HFFc6 (cell line): ENCODE measurements around the gene NPPC. TPM values are rescaled to one million over a fixed set of nuclear protein-coding genes. Genes with fewer than 3 reads are reported as not detected.
A peak's percentile ranks its signal among the peaks of the same experiment; 100 is the strongest.

Experiments used
- DNase-seq: peaks from one replicate; pipeline ENCODE4 v3.0.0-alpha.2; 2018
- H3K27ac Mint-ChIP-seq: 2 replicates; pipeline ENCODE4 v1.8.0; 2020; ENCODE audit warnings: mild to moderate bottlenecking, mixed read lengths
- H3K27me3 Mint-ChIP-seq: 2 replicates; pipeline ENCODE4 v1.8.0; 2021; ENCODE audit warnings: mild to moderate bottlenecking, moderate library complexity, mixed read lengths; ENCODE audit not compliant: insufficient read depth
- H3K36me3 Mint-ChIP-seq: 2 replicates; pipeline ENCODE4 v1.8.0; 2021; ENCODE audit warnings: low read depth, mixed read lengths
- H3K4me1 Mint-ChIP-seq: 2 replicates; pipeline ENCODE4 v1.8.0; 2020; ENCODE audit warnings: low read depth, mixed read lengths
- H3K4me3 Mint-ChIP-seq: 2 replicates; pipeline ENCODE4 v1.8.0; 2020; ENCODE audit warnings: mild to moderate bottlenecking, moderate library complexity, mixed read lengths
- H3K9me3 Mint-ChIP-seq: 2 replicates; pipeline ENCODE4 v1.8.0; 2020; ENCODE audit warnings: mild to moderate bottlenecking, mixed read lengths
- CTCF ChIP-seq: fragments of 200-600 bp; sonication (generic); IDR thresholded peaks from 2 replicates; pipeline ENCODE4 v1.5.0; 2021; ENCODE audit warnings: antibody characterized with exemption, mild to moderate bottlenecking
- long read RNA-seq: library from polyadenylated mRNA; unstranded; transcript quantifications from one replicate; pipeline ENCODE4 v2.0.0, GENCODE V29; 2019
- total RNA-seq, 6 experiments: library from RNA; stranded (reverse); fragmentation: NEBNext Ultra II Directional; extraction: Animal tissue kit (Norgen Biotek cat#: 25700); gene quantifications; 2 replicates in 1 of 6; 3 replicates in 5 of 6; pipeline ENCODE4 v1.2.3, GENCODE V29; 2021

NPPC gene
- total RNA-seq = not detected
- long read RNA-seq = 0 reads

GRCh38 chr2:231926180-231926741 is at the start of gene NPPC:
Gene NPPC (minus strand): TSS chr2:231926396. CDS start chr2:231926249, 147 bp downstream.
- H3K4me3 Mint-ChIP-seq = peak within 1 kb of the TSS; percentile 61; the same call in 1 of the 2 replicates
- H3K27me3 Mint-ChIP-seq = peaks cover 40% of the 10 kb centered on the region
- H3K36me3 Mint-ChIP-seq = no peaks in the 10 kb centered on the region
- no peaks in the 10 kb centered on the region for H3K4me1 Mint-ChIP-seq
- H3K9me3 Mint-ChIP-seq = no peaks in the 10 kb centered on the region
- TF ChIP-seq CTCF = peak; percentile 44
- no peak within 1 kb of the TSS for H3K27ac Mint-ChIP-seq
- peak; percentile 4 for DNase-seq

- H3K4me1 Mint-ChIP-seq = no peaks in the 10 kb centered on the region
- DNase-seq = no peak
- no peaks in the 10 kb centered on the region for H3K27me3 Mint-ChIP-seq
- H3K4me3 Mint-ChIP-seq = no peak overlapping the region
- no peak for TF ChIP-seq CTCF
- H3K9me3 Mint-ChIP-seq = no peaks in the 10 kb centered on the region
- H3K36me3 Mint-ChIP-seq = no peaks in the 10 kb centered on the region
- no peak overlapping the region for H3K27ac Mint-ChIP-seq
Measured at GRCh38 chr2:231975001-231975400, 48.8 kb upstream of the NPPC start.

GRCh38 chr2:231970461-231970860 is 44.3 kb upstream of the NPPC start:
- no peak for TF ChIP-seq CTCF
- Mint-ChIP-seq H3K36me3 (0 out of 2 replicates have a peak, but pooled peaks cover 7% of the 10 kb centered on the region), H3K27me3 (no peaks in the 10 kb centered on the region), H3K4me3 (no peak overlapping the region), H3K4me1 (no peaks in the 10 kb centered on the region), H3K9me3 (no peaks in the 10 kb centered on the region), H3K27ac (no peak overlapping the region)
- no peak for DNase-seq

- H3K27ac Mint-ChIP-seq = no peak overlapping the region
- DNase-seq = no peak
- H3K27me3 Mint-ChIP-seq = no peaks in the 10 kb centered on the region
- 0 out of 2 replicates have a peak, but pooled peaks cover 7% of the 10 kb centered on the region for H3K36me3 Mint-ChIP-seq
- H3K4me1 Mint-ChIP-seq = 0 out of 2 replicates have a peak, but pooled peaks cover 7% of the 10 kb centered on the region
- H3K4me3 Mint-ChIP-seq = no peak overlapping the region
- H3K9me3 Mint-ChIP-seq = no peaks in the 10 kb centered on the region
- no peak for TF ChIP-seq CTCF
Measured at GRCh38 chr2:231968820-231969219, 42.6 kb upstream of the NPPC start.

- no peak for DNase-seq
- H3K27me3 Mint-ChIP-seq = no peaks in the 10 kb centered on the region; the same call in 1 of the 2 replicates
Measured at GRCh38 chr2:231966886-231967285, 40.7 kb upstream of the NPPC start.

More at GRCh38 chr2:231966886-231967285, 40.7 kb upstream of the NPPC start:
- Mint-ChIP-seq H3K36me3 (peaks cover 15% of the 10 kb centered on the region; the same call in 1 of the 2 replicates), H3K9me3 (peaks cover 7% of the 10 kb centered on the region; the same call in 1 of the 2 replicates), H3K27ac (no peak overlapping the region), H3K4me3 (no peak overlapping the region), H3K4me1 (peaks cover 19% of the 10 kb centered on the region)
- no peak for TF ChIP-seq CTCF
